ENCODE measurements around the gene MAP4K2. TPM values are rescaled to one million over a fixed set of nuclear protein-coding genes. Genes with fewer than 3 reads are reported as not detected.

MAP4K2 gene
- total and polyA plus RNA-seq, 2 of the 8 experiments (the other 6 are each of a cell fraction or from before 2014, with no cell fraction given), result 20.1 to 20.7 TPM

GRCh38 chr11:64800303-64801157 is 2.5 kb downstream of the MAP4K2 start:
- no peak overlapping the region for H3K27ac ChIP-seq (ENCODE audit: low read depth, low read length)
- POLR2A ChIA-PET (ENCODE audit: partially characterized antibody), result interaction anchor here (0.5 to 2.7 kb wide), 8 partner anchors 10 to 62 kb away, joined by 3 to 7 read pairs (median 3); no protein-coding TSS in a partner anchor

More at GRCh38 chr11:64800303-64801157, 2.5 kb downstream of the MAP4K2 start:
- no peaks in the 10 kb centered on the region; the same call in 1 of the 2 replicates for H3K79me1 ChIP-seq (ENCODE audit: low read depth, low read length)
- peaks cover 2 to 10% (median 5%) of the 10 kb centered on the region in 4 experiments; a peak in 4 of 8 replicates for H3K36me3 ChIP-seq (ENCODE audit: control insufficient read depth in 2 of 4, insufficient read depth in 4 of 4, low read length in 3 of 4)
- H2BK20ac ChIP-seq (ENCODE audit: low read length), result no peak overlapping the region
- H2BK15ac ChIP-seq (ENCODE audit: low read length), result no peak overlapping the region
- no peaks in the 10 kb centered on the region for H3K79me2 ChIP-seq (ENCODE audit: control insufficient read depth in 1 of 2, insufficient read depth in 2 of 2, low read length in 2 of 2)
- H4K20me1 ChIP-seq (replicated peaks in 1 of 2; ENCODE audit: control insufficient read depth in 1 of 2, insufficient read depth in 2 of 2, low read length in 2 of 2), result peaks cover 2 to 4% of the 10 kb centered on the region in 2 experiments
- no peak overlapping the region for H2BK5ac ChIP-seq (ENCODE audit: low read depth, low read length)
- H3K18ac ChIP-seq (ENCODE audit: extremely low read depth, low read length), result no peak overlapping the region
- FAIRE-seq (no peak), DNase-seq (ENCODE audit: low read depth in 1 of 2, low spot score in 2 of 2) (no peak)
- no peak overlapping the region for H2BK12ac ChIP-seq (ENCODE audit: low read depth, low read length)
- no peak overlapping the region for H3K9ac ChIP-seq (replicated peaks in 1 of 4; ENCODE audit: extremely low read depth in 1 of 4, low read depth in 3 of 4, low read length in 3 of 4)
- WGBS, 2 experiments (ENCODE audit: extremely low coverage in 1 of 2, insufficient coverage in 1 of 2, insufficient read length in 1 of 2, insufficient replicate concordance in 2 of 2, low coverage in 1 of 2, low lambda C conversion rate in 2 of 2, missing lambda C conversion rate in 1 of 2), result 89% methylated on average over 26 of the region's 26 CpGs; no CpG with 5 or more reads in 1 of the 2 experiments
- H3K4me3 ChIP-seq (ENCODE audit: extremely low read depth in 1 of 4, insufficient read depth in 2 of 4, low read depth in 3 of 4, low read length in 4 of 4), result no peak overlapping the region
- no peak overlapping the region for H3K4me2 ChIP-seq (ENCODE audit: insufficient read depth in 1 of 2, low read depth in 2 of 2, low read length in 2 of 2)
- H4K91ac ChIP-seq (replicated peaks; ENCODE audit: insufficient read length, low read length), result no peak overlapping the region
- peaks cover 0 to 14% (median 5%) of the 10 kb centered on the region in 4 experiments; a peak in 5 of 7 replicates for H3K4me1 ChIP-seq (replicated peaks in 1 of 4; ENCODE audit: control insufficient read depth in 3 of 4, insufficient read depth in 4 of 4, low read length in 3 of 4)
- no peak overlapping the region for H2AK5ac ChIP-seq (ENCODE audit: low read depth, low read length)
- no peaks in the 10 kb centered on the region for H3K27me3 ChIP-seq (replicated peaks in 1 of 4; ENCODE audit: control insufficient read depth in 3 of 4, extremely low read depth in 1 of 4, insufficient read depth in 3 of 4, low read length in 3 of 4)
- H4K8ac ChIP-seq (ENCODE audit: extremely low read depth, insufficient read depth, low read length), result no peak overlapping the region; the same call in 1 of the 2 replicates
- H4K5ac ChIP-seq (ENCODE audit: insufficient read length, low read depth, low read length), result no peak overlapping the region
- H2BK120ac ChIP-seq (replicated peaks; ENCODE audit: low read depth, low read length), result no peak overlapping the region
- H3K14ac ChIP-seq (ENCODE audit: insufficient read length), result no peak overlapping the region
- no peak overlapping the region for H3K23ac ChIP-seq (ENCODE audit: insufficient read length)
- H3K4ac ChIP-seq (replicated peaks; ENCODE audit: insufficient read length, low read depth, low read length), result no peak overlapping the region
- H3K9me3 ChIP-seq (ENCODE audit: insufficient read depth in 2 of 2, low read depth in 1 of 2, low read length in 1 of 2), result no peaks in the 10 kb centered on the region
- peaks cover 8% of the 10 kb centered on the region; the same call in 1 of the 2 replicates for H3K23me2 ChIP-seq (ENCODE audit: low read depth, low read length)
- CTCF ChIA-PET (ENCODE audit: partially characterized antibody), result interaction anchor here (0.8 to 4.4 kb wide), 6 partner anchors 9 to 94 kb away, joined by 3 to 21 read pairs (median 5); no protein-coding TSS in a partner anchor
- no peak overlapping the region for H3K56ac ChIP-seq (replicated peaks; ENCODE audit: insufficient read length, low read depth, low read length)
- no peak overlapping the region for H2AFZ ChIP-seq (ENCODE audit: low read length)

Measured in H1 (cell line).